ENCODE results near the gene VIPR2.
A peak's percentile ranks its signal among the peaks of the same experiment; 100 is the strongest.

Gene VIPR2

DNA sequence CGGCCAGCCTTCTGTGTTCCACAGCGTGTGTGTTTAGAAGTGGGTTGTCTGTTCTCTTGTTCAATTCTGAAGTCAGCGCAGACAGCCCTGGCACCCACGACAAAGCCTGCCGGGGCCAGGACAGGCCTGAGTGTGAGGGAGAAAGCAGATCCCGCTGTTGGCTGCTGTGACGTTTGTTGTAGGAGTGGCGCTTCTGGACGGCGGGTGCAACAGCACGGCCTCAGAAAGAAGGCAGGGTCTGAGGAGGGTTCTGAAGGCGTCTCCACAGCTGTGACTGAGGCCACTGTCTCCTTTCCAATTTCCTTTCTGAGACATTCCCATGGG lies 76.2 kb downstream of the VIPR2 start:
- H3K27ac Mint-ChIP-seq = peak overlapping the region; percentile 88
- DNase-seq (ENCODE audit: low spot score in 2 of 2) = peak in 1 of 2 donors; percentile 47
- ATAC-seq = peak; percentile 55
- H3K4me1 Mint-ChIP-seq = peaks cover 30% of the 10 kb centered on the region
- H3K9me3 Mint-ChIP-seq = no peaks in the 10 kb centered on the region
- no peaks in the 10 kb centered on the region for H3K36me3 Mint-ChIP-seq
- H3K4me3 Mint-ChIP-seq = peak overlapping the region; percentile 40

DNA sequence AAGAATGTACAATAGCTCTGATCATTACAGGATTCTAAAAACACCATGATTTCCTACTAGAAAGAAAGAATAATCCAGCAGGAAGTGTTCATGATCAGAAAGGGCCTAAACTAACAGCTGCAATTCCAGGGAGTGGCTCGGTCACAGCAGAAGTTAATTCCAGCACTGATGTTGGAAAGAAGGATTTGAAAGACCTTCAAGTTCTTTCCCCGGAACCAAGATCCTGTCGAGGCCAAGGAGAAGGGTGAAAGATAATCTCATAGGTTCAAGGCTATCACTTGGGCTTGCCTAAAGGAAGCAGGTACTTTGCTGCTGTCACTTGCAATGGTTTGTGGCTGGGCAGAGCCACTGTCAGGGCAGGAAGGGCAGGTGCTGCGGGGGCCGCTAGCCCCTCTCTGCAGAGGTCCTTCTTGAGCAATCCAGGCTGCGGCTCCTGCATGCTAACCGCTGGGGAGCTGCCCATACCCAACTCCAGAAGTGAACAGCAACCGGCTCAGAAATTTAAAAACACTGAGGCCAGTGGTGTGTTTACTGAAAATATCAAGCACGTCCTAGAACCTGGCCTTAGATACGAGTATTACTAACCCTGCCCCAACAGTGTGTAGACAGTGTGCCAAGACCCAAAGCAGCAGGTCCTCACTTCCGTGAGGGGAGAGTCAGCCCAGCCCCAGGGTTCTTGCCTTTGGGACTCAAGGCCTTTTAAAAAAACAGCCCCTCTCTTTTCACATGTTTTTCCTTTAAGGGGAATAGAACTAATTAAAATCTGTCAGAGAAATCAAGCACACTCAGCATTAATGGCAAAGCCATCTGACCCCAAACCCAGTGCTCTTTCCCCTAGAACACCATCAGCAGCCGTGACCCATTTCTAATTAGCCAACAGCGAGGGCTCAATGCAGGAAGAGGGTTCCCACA lies 76.8 kb downstream of the VIPR2 start:
- ATAC-seq = peak; percentile 54
- Mint-ChIP-seq H3K27ac (no peak overlapping the region), H3K4me3 (peak overlapping the region; percentile 40), H3K9me3 (no peaks in the 10 kb centered on the region), H3K4me1 (peaks cover 30% of the 10 kb centered on the region), H3K36me3 (no peaks in the 10 kb centered on the region)
- DNase-seq (ENCODE audit: low spot score in 2 of 2) = peak in 1 of 2 donors; percentile 33

DNA sequence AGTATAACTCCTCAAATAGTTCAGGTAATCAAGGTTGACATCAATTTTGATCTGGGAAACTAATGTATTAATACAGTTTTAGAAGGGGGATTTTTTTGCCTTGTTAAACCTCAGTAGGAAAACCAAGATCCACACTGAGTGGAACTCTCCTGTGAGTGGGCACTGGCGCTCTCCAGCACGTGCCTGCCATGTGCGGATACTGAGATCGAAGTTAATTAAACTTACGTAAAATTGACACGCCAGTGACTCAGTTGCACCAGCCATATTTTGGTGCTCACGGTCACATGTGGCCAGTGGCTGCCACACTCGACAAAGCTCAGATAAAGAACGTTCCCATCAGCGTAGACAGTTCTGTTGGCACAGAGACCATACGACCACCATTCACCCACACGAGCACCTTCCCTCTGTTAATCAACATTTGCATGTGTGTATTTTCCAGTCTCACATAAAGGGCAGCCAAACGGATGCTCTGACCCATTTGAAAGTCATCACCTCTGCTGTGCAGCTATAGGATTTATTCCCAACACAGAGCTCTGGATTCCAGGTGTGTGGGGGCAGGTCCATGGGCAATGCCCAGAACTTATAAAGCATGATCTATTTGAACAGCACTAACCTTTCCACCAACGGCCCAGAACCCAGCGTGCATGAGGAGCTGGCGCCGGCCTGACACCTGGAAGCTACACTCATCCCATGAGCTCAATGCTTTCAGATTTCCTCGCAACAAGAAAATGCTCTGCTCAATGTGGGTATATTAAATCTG lies 77.7 kb downstream of the VIPR2 start:
- no peaks in the 10 kb centered on the region for H3K36me3 Mint-ChIP-seq
- peaks cover 30% of the 10 kb centered on the region for H3K4me1 Mint-ChIP-seq
- no peak overlapping the region for H3K27ac Mint-ChIP-seq
- no peaks in the 10 kb centered on the region for H3K9me3 Mint-ChIP-seq
- ATAC-seq = no peak
- no peak overlapping the region for H3K4me3 Mint-ChIP-seq
- peak in 1 of 2 donors; percentile 33 for DNase-seq (ENCODE audit: low spot score in 2 of 2)

DNA sequence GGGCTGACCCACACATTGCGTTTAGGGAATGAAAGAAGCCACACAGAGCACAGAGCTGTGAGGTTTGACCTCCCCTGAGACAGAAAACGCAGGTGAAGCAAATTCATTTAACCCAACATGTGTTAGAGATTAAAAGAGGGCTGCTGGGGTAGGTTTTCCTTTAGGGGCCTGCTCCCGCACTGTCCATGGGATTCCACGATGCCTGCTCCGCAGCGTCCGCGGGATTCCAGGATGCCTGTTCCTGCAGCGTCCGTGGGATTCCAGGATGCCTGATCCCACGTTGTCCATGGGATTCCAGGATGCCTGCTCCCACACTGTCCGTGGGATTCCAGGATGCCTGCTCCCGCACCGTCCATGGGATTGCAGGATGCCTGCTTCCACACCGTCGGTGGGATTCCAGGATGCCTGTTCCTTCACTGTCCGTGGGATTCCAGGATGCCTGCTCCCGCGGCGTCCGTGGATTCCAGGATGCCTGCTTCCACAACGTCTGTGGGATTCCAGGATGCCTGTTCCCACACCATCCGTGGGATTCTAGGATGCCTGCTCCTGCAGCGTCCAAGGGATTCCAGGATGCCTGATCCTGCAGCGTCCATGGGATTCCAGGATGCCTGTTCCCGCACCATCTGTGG lies 78.7 kb downstream of the VIPR2 start:
- Mint-ChIP-seq H3K36me3 (no peaks in the 10 kb centered on the region), H3K27ac (no peak overlapping the region), H3K9me3 (no peaks in the 10 kb centered on the region), H3K4me1 (peaks cover 25% of the 10 kb centered on the region), H3K4me3 (no peak overlapping the region)
- ATAC-seq (no peak), DNase-seq (ENCODE audit: low spot score in 2 of 2) (peak in 1 of 2 donors; percentile 28)

DNA sequence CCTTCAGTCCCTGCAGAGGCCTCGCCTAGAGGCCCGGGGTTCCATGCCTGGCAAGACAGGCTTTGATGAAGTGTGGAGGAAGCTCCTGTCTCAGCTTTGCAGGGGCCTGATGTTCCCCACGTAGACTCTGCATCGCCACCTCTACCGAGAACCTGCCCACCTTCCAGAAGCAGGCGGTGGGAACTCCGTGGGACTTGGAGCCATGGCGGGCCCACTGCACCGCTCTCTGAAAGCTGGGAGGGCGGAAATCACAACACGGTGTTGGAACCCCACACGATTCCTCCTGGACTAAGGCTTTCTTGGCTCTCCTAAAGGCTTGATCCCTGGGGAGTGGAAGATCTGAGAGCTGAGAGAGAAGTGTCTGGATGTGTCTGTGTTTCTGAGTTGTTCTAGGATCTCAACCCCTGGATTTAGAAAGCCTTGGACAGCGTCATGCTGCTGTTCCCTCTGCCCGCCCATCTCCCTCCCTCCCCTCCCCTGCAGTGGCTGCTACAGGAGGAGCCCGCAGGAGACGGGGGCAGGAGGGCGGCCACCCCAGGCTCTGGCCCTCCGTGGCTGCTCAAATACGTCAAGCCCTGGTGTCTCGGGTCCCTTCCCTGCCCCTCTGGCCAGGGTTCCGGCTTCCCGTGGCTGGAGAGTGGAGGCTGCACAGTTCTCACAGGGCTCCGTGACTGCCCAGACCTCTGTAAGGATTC lies 79.7 kb downstream of the VIPR2 start:
- Mint-ChIP-seq H3K27ac (no peak overlapping the region), H3K9me3 (no peaks in the 10 kb centered on the region), H3K4me1 (peaks cover 19% of the 10 kb centered on the region), H3K36me3 (no peaks in the 10 kb centered on the region), H3K4me3 (no peak overlapping the region)
- DNase-seq (ENCODE audit: low spot score in 2 of 2) (no peak), ATAC-seq (peak; percentile 3)

DNA sequence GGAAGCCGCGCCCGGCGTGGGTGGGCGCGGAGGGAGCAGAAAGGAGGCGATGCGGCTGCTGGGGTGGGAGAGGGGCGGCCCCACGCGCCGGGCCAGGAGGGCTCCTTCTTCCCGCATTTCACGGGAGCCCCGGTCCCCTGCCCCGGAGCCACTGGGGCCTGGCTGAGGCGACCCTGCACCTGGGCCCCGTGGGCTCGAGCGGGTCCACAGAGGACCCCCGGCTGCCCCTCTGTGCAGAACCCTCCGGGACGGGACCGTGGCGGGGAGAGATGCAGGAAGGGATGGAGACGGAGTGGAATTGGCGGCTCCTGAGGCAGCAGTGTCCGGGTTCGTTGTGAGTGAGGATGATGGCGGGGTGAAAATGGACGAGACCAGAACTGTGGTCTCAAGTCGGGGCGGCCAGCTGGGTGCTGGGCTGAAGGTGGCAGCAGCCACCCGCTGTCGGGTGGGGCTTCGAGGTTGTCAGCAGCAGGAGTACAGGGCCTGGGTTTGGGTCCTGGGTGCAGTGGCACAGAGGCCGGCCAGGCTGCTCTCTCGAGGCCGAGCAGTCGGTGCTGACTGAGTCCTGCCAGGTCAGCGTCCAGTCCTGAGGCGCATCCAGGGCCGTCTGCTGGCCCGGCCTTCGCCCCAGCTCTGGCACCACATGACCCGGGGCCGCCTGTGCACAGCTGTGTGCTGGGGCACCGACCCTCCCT lies 80.4 kb downstream of the VIPR2 start:
- peaks cover 13% of the 10 kb centered on the region for H3K4me1 Mint-ChIP-seq
- H3K9me3 Mint-ChIP-seq = no peaks in the 10 kb centered on the region
- DNase-seq (ENCODE audit: low spot score in 2 of 2) (peak in 1 of 2 donors; percentile 30), ATAC-seq (no peak)
- no peaks in the 10 kb centered on the region for H3K36me3 Mint-ChIP-seq
- no peak overlapping the region for H3K4me3 Mint-ChIP-seq
- H3K27ac Mint-ChIP-seq = no peak overlapping the region

DNA sequence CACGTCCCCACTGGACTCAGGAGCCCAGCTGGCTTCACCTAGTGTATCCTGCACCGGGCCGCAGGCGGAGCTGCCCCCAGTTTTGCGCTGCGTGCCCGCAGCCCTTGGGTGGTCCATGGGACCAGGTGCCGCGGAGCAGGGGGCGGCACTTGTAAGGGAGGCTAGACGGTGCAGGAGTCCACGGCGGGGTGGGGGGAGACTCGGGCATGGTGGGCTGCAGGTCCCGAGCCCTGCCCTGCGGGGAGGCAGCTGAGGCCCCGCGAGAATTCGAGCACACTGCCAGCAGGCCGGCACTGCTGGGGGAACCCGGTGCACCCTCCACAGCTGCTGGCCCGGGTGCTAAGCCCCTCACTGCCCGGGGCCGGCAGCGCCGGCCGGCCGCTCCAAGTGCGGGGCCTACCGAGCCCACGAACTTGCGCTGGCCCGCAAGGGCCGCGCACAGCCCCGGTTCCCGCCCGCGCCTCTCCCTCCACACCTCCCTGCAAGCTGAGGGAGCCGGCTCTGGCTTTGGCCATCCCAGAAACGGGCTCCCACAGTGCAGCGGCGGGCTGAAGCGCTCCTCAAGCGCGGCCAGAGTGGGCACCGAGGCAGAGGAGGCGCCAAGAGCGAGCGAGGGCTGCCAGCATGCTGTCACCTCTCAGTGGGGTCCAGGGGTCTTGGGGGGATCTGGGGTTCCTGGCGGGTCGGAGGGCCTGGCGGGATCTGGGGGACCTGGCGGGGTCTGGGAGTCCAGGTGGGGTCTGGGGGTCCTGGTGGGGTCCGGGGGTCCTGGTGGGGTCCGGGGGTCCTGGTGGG lies 81.4 kb downstream of the VIPR2 start:
- H3K9me3 Mint-ChIP-seq = no peaks in the 10 kb centered on the region
- peak in 1 of 2 donors; percentile 26 for DNase-seq (ENCODE audit: low spot score in 2 of 2)
- no peak overlapping the region for H3K4me3 Mint-ChIP-seq
- peaks cover 4% of the 10 kb centered on the region for H3K4me1 Mint-ChIP-seq
- H3K36me3 Mint-ChIP-seq = no peaks in the 10 kb centered on the region
- no peak for ATAC-seq
- H3K27ac Mint-ChIP-seq = no peak overlapping the region

DNA sequence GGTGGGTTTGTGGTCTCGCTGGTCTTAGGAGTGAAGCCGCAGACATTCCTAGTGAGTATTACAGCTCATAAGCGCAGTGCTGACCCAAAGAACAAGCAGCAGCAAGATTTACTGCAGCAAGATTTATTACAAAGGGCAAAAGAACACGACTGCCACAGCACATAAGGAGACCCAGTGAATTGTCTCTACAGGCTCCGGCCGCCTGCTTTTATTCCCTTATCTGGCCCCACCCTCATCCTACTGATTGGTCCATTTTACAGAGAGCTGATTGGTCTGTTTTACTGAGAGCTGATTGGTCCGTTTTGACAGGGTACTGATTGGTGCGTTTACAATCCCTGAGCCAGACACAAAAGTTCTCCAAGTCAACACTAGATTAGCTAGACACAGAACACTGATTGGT lies 82.1 kb downstream of the VIPR2 start:
- Mint-ChIP-seq H3K36me3 (no peaks in the 10 kb centered on the region), H3K27ac (no peak overlapping the region), H3K4me3 (no peak overlapping the region), H3K9me3 (no peaks in the 10 kb centered on the region), H3K4me1 (no peaks in the 10 kb centered on the region)
- DNase-seq (ENCODE audit: low spot score in 2 of 2) (no peak), ATAC-seq (no peak)

DNA sequence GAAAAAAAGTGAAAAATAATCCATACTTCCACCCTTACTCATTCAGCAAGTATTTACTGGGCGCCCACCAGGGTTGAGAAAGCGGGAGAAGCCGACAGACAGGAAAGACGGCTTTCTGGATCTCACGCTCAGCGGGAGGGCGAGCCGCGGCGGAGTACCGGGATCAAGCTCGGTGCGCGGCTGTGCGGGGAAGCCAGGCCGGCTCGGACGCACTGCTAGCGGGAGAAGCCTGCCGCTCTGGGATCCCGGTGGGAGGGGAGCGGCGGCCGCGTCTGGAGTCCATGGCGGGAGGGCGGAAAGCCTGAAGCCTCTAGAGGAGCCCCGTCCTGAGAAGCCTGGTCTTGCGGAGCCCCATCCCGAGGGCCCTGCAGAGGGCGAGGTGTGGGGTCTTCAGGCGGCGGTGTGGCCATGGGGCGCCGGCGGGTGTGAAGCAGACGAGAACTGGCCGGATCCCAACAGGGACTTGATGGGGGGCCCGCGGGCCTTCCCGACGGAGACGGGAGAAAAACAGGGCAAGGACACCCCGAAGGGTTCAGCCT lies 82.9 kb downstream of the VIPR2 start:
- ATAC-seq = no peak
- Mint-ChIP-seq H3K4me3 (no peak overlapping the region), H3K36me3 (no peaks in the 10 kb centered on the region), H3K9me3 (no peaks in the 10 kb centered on the region), H3K4me1 (no peaks in the 10 kb centered on the region), H3K27ac (no peak overlapping the region)
- peak in 1 of 2 donors; percentile 40 for DNase-seq (ENCODE audit: low spot score in 2 of 2)

DNA sequence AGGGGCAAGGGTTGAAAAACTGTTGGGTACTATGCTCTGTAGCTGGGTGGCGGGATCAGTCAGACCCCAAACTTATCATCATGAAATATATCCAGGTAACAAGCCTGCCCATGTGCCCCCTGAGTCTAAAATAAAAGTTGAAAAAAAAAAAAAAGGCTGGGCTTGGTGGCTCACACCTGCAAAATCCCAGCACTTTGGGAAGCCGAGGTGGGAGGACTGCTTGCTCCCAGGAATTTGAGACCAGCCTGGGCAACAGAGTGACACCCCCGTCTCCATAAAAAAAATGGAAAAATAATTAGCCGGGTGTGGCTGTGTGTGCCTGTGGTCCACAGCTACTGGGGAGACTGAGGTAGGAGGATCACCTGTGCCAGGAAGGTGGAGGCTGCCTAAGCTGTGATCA lies 83.5 kb downstream of the VIPR2 start:
- Mint-ChIP-seq H3K36me3 (no peaks in the 10 kb centered on the region), H3K27ac (no peak overlapping the region), H3K9me3 (no peaks in the 10 kb centered on the region)

DNA sequence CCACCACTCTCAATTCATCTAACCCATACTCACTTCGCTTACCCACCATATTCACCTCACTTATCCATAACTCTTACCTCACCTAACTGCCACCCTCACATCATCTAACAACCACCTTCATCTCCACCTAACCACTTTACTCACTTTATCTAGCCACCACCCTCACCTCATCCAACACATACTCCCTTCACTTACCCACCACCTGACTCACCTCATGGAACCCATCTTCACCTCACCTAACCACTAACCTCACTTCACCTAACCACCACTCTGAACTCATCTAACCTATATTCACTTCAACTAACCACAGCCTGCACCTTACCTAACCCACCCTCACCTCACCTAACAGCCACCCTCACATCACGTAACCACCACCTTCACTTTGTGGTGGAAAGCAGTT lies 84.2 kb downstream of the VIPR2 start:
- ATAC-seq (peak; percentile 63), DNase-seq (ENCODE audit: low spot score in 2 of 2) (peak in 1 of 2 donors; percentile 37)
- Mint-ChIP-seq H3K4me1 (no peaks in the 10 kb centered on the region), H3K36me3 (no peaks in the 10 kb centered on the region), H3K4me3 (no peak overlapping the region), H3K9me3 (no peaks in the 10 kb centered on the region), H3K27ac (no peak overlapping the region)

More for the DNA sequence above, 83.5 kb downstream of the VIPR2 start:
- H3K4me3 Mint-ChIP-seq = no peak overlapping the region
- no peaks in the 10 kb centered on the region for H3K4me1 Mint-ChIP-seq
- DNase-seq (ENCODE audit: low spot score in 2 of 2) (no peak), ATAC-seq (no peak)

DNA sequence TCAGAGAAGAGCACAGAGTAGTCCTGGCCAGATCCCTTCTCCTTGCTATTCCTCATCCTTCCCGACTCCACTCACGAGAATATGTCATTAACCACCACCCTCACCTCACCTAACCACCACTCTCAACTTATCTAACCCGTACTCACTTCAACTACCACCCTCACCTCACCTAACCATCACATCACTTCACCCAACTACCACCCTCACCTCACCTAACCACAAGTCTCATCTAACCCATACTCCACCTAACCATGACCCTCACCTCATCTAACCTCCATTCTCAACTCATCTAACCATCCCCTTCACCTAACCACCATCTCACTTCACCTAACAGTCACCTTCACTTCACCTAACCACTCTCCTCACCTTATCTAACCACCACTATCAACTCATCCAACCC lies 85.0 kb downstream of the VIPR2 start:
- H3K36me3 Mint-ChIP-seq = no peaks in the 10 kb centered on the region
- no peaks in the 10 kb centered on the region for H3K9me3 Mint-ChIP-seq
- ATAC-seq = peak; percentile 34

DNA sequence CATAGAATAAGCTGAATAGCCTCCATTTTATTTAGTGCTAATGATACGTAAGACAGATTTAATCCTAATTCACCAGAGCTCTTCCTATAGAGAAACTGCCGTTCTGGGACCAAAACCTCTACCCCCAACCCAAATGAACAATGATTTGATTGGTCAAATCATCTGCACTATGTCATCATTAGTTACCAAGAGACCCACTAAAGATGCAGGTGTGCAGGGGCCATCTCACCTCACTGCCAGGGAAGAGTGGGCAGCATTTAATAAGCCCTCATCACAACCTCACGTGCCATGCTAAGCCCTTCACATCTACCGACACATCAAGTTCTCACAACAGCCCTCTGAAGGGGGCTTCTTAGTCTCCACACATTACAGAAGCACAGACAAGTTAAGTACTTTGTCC lies 87.0 kb downstream of the VIPR2 start:
- H3K4me1 Mint-ChIP-seq = no peaks in the 10 kb centered on the region
- H3K4me3 Mint-ChIP-seq = no peak overlapping the region
- H3K27ac Mint-ChIP-seq = no peak overlapping the region
- ATAC-seq (no peak), DNase-seq (ENCODE audit: low spot score in 2 of 2) (no peak)
- H3K9me3 Mint-ChIP-seq = no peaks in the 10 kb centered on the region
- H3K36me3 Mint-ChIP-seq = no peaks in the 10 kb centered on the region

More for the DNA sequence above, 85.0 kb downstream of the VIPR2 start:
- no peak for DNase-seq (ENCODE audit: low spot score in 2 of 2)
- Mint-ChIP-seq H3K4me3 (no peak overlapping the region), H3K27ac (no peak overlapping the region), H3K4me1 (no peaks in the 10 kb centered on the region)

DNA sequence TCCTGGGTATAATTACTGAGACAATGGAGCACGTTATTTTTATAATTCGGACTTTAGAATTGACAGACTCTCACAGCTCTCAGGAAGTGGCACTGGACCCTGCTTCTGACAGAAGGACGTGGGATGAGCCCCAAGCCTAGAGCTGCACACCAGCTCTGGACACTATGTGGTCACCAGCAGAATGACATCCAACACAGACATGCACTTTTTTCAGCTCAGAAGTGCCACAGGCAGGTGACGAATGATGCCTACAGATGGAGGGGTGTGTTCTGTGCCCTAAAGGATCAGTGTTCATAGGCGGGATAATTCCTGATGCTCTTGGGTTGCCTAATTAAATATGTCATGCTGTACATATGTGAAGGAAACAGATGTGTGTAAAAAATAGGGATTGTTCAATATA lies 87.9 kb downstream of the VIPR2 start:
- DNase-seq (ENCODE audit: low spot score in 2 of 2) (no peak), ATAC-seq (no peak)
- Mint-ChIP-seq H3K4me1 (no peaks in the 10 kb centered on the region), H3K36me3 (no peaks in the 10 kb centered on the region), H3K9me3 (no peaks in the 10 kb centered on the region), H3K4me3 (no peak overlapping the region), H3K27ac (no peak overlapping the region)

All from stimulated activated effector memory CD8-positive, alpha-beta T cell treated with anti-CD3 and anti-CD28 coated beads, Interleukin-12 subunit alpha, Interleukin-12 subunit beta, amount 100 ng/mL, for 72 hours (primary cell).